HepG2 (cell line): ENCODE data around the gene NRL. TPM values are rescaled to one million over a fixed set of nuclear protein-coding genes. Genes with fewer than 3 reads are reported as not detected.

Experiments used
- CHD2 ChIP-seq: IDR thresholded peaks from 2 replicates; pipeline ENCODE4 v1.6.1; 2011; ENCODE audit warnings: low read depth, low read length, improper control_type of control experiment
- DNMT3B ChIP-seq: conservative IDR thresholded peaks from 2 replicates; pipeline ENCODE4 v1.6.1; 2016; ENCODE audit warnings: missing biosample characterization, control low read depth
- FOXK1 ChIP-seq: sonication (generic); formaldehyde crosslinking; IDR thresholded peaks from 2 replicates; pipeline ENCODE4 v1.4.0; 2020; ENCODE audit warnings: low read depth, missing genetic modification reagents, borderline replicate concordance
- GABPB1 ChIP-seq: IDR thresholded peaks from 2 replicates; pipeline ENCODE4 v1.6.1; 2016; ENCODE audit warnings: mild to moderate bottlenecking, missing genetic modification reagents, moderate library complexity, missing compliant biosample characterization
- GTF2F1 ChIP-seq: fragments of 150-350 bp; IDR thresholded peaks from 2 replicates; pipeline ENCODE4 v1.6.1; 2014; ENCODE audit warnings: low read length
- HOXA9 ChIP-seq: sonication (generic); formaldehyde crosslinking; IDR thresholded peaks from 2 replicates; pipeline ENCODE4 v1.8.1; 2022; ENCODE audit warnings: missing genetic modification reagents, mild to moderate bottlenecking, moderate library complexity, borderline replicate concordance
- JARID2 ChIP-seq: sonication (generic); formaldehyde crosslinking; IDR thresholded peaks from 2 replicates; pipeline ENCODE4 v1.8.1; 2023; ENCODE audit warnings: missing genetic modification reagents, inconsistent platforms; ENCODE audit not compliant: insufficient replicate concordance
- JUNB ChIP-seq: sonication (generic); formaldehyde crosslinking; IDR thresholded peaks from 2 replicates; pipeline ENCODE4 v1.8.0; 2022; ENCODE audit warnings: missing genetic modification reagents, mild to moderate bottlenecking, borderline replicate concordance
- KDM2A ChIP-seq: sonication (generic); formaldehyde crosslinking; IDR thresholded peaks from 2 replicates; pipeline ENCODE4 v1.4.0; 2020; ENCODE audit warnings: low read depth, missing genetic modification reagents, borderline replicate concordance
- KDM3A ChIP-seq: IDR thresholded peaks from 2 replicates; pipeline ENCODE4 v1.6.1; 2018; ENCODE audit warnings: low read depth, missing compliant biosample characterization
- MAX ChIP-seq: IDR thresholded peaks from 2 replicates; pipeline ENCODE4 v1.6.1; 2012; ENCODE audit warnings: inconsistent platforms
- NR0B2 ChIP-seq: sonication (generic); formaldehyde crosslinking; IDR thresholded peaks from 2 replicates; pipeline ENCODE4 v1.4.0; 2020; ENCODE audit warnings: mild to moderate bottlenecking, missing genetic modification reagents
- PLRG1 ChIP-seq: fragments of 450-650 bp; conservative IDR thresholded peaks from 2 replicates; pipeline ENCODE4 v1.6.1; 2016
- SOX13 ChIP-seq, 3 experiments: fragments of 450-650 bp in 1 of 3; sonication (generic) in 1 of 3; formaldehyde crosslinking in 1 of 3; IDR thresholded peaks in 2 of 3; conservative IDR thresholded peaks in 1 of 3; 2 replicates each; pipeline versions ENCODE4 v1.5.0 to v1.6.1; 2016 to 2020; ENCODE audit warnings: antibody characterized with exemption in 1 of 3, mild to moderate bottlenecking in 1 of 3, missing compliant biosample characterization in 1 of 3, missing genetic modification reagents in 1 of 3, moderate library complexity in 1 of 3
- XRCC5 ChIP-seq: fragments of 200-400 bp; formaldehyde crosslinking; optimal IDR thresholded peaks from 2 replicates; pipeline ENCODE3; 2017; ENCODE audit warnings: mild to moderate bottlenecking, low read length
- ZBTB2 ChIP-seq: sonication (generic); formaldehyde crosslinking; IDR thresholded peaks from 2 replicates; pipeline ENCODE4 v1.8.0; 2022; ENCODE audit warnings: low read depth, missing genetic modification reagents
- ZNF33B ChIP-seq: sonication (generic); formaldehyde crosslinking; IDR thresholded peaks from 2 replicates; pipeline ENCODE4 v1.5.1; 2020; ENCODE audit warnings: mild to moderate bottlenecking, missing genetic modification reagents
- ZNF513 ChIP-seq: sonication (generic); formaldehyde crosslinking; conservative IDR thresholded peaks from 2 replicates; pipeline ENCODE4 v1.5.0; 2020; ENCODE audit warnings: missing genetic modification reagents
- ZNF607 ChIP-seq: sonication (generic); formaldehyde crosslinking; IDR thresholded peaks from 2 replicates; pipeline ENCODE4 v1.5.1; 2020; ENCODE audit warnings: missing genetic modification reagents, mild to moderate bottlenecking, borderline replicate concordance
- ZNF710 ChIP-seq: sonication (generic); formaldehyde crosslinking; IDR thresholded peaks from 2 replicates; pipeline ENCODE4 v1.5.0; 2020; ENCODE audit warnings: mild to moderate bottlenecking, missing genetic modification reagents, borderline replicate concordance
- ZNF720 ChIP-seq: sonication (generic); formaldehyde crosslinking; IDR thresholded peaks from 2 replicates; pipeline ENCODE4 v1.4.0; 2020; ENCODE audit warnings: missing genetic modification reagents
- ZNF740 ChIP-seq: sonication (generic); formaldehyde crosslinking; IDR thresholded peaks from 2 replicates; pipeline ENCODE4 v1.4.0; 2020; ENCODE audit warnings: missing genetic modification reagents
- ZNF749 ChIP-seq: sonication (generic); formaldehyde crosslinking; IDR thresholded peaks from 2 replicates; pipeline ENCODE4 v1.8.0; 2022; ENCODE audit warnings: mild to moderate bottlenecking, missing genetic modification reagents, moderate library complexity, borderline replicate concordance
- polyA plus RNA-seq, 8 experiments: library from polyadenylated mRNA; depleted of rRNA in 3 of 8; stranded (reverse) in 7 of 8; unstranded in 1 of 8; fragments of >200 nt; fragmentation: Illumina TruSeq in 4 of 8; extraction: Trizol in 4 of 8; gene quantifications; 2 replicates each; pipeline versions ENCODE4 v1.2.1 to v1.2.3, GENCODE V29; 2011 to 2016; ENCODE audit warnings: low read depth in 4 of 8, missing spikeins in 1 of 8, mixed read lengths in 1 of 8; ENCODE audit not compliant: insufficient read depth in 1 of 8
- total RNA-seq, 5 experiments: library from RNA; depleted of rRNA; stranded (reverse); fragments of >200 nt; fragmentation: Illumina TruSeq; extraction: Trizol; gene quantifications; 2 replicates each; pipeline ENCODE4 v1.2.3, GENCODE V29; 2016; ENCODE audit warnings: low read depth in 1 of 5

Gene NRL
- total and polyA plus RNA-seq, 2 of the 13 experiments (the other 11 are each of a cell fraction or from before 2014, with no cell fraction given) = 2.5 to 4.7 TPM

- TF ChIP-seq ZNF740 (CRISPR knock-in tag) (no peak), NR0B2 (CRISPR knock-in tag) (no peak), HOXA9 (CRISPR knock-in tag) (no peak), JUNB (CRISPR knock-in tag) (no peak), SOX13 (IDR thresholded peaks at IDR 0.05) (no peak), SOX13 (CRISPR knock-in tag; conservative IDR thresholded peaks at IDR 0.05 in 1 of 2, IDR thresholded peaks at IDR 0.05 in 1 of 2) (peak in 1 of 2 experiments; percentile 53; a peak in 1 of 4 replicates), ZNF710 (CRISPR knock-in tag) (no peak; the same call in 1 of the 2 replicates), CHD2 (no peak), KDM3A (CRISPR knock-in tag) (peak; percentile 33; the same call in 1 of the 2 replicates), ZNF720 (CRISPR knock-in tag) (no peak), ZNF513 (CRISPR knock-in tag) (no peak), ZBTB2 (CRISPR knock-in tag) (no peak), FOXK1 (CRISPR knock-in tag) (no peak; the same call in 1 of the 2 replicates), KDM2A (CRISPR knock-in tag) (peak; percentile 53; the same call in 1 of the 2 replicates), ZNF33B (CRISPR knock-in tag) (no peak), GABPB1 (0 out of 2 replicates have a peak, but pooled peaks have one; percentile 49), PLRG1 (no peak), DNMT3B (CRISPR knock-in tag) (no peak), XRCC5 (no peak), GTF2F1 (no peak), JARID2 (no peak), MAX (no peak), ZNF607 (CRISPR knock-in tag) (0 out of 2 replicates have a peak, but pooled peaks have one; percentile 23), ZNF749 (CRISPR knock-in tag) (no peak)
These were observed 16.2 kb upstream of the NRL start (continued) for GRCh38 chr14:24130717-24131548.
